Lower leg skin (tissue), 4 donors: Measurements from ENCODE around the gene NTHL1. TPM values are rescaled to one million over a fixed set of nuclear protein-coding genes. Genes with fewer than 3 reads are reported as not detected.

Source experiments
- DNase-seq, 2 donors: peaks; one replicate each; pipeline ENCODE4 v3.0.0-alpha.2; 2019; ENCODE audit warnings: low spot score in 2 of 2
- H3K4me3 ChIP-seq: fragments of 200-600 bp; sonication (generic); 2 replicates; pipeline ENCODE4 v1.5.1; 2017; ENCODE audit warnings: mild to moderate bottlenecking, low read depth; ENCODE audit not compliant: poor library complexity, severe bottlenecking
- POLR2A ChIP-seq, 2 donors: fragments of 450-650 bp; IDR thresholded peaks; one replicate each; pipeline ENCODE4 v1.6.1; 2016 to 2017; ENCODE audit warnings: antibody characterized with exemption in 2 of 2, mild to moderate bottlenecking in 1 of 2, moderate library complexity in 1 of 2
- WGBS, 2 donors: methylation state at CpG; one replicate each; pipeline ENCODE4 v1.1.5; 2018; 5-methylcytosine and 5-hydroxymethylcytosine counted together
- intact Hi-C: fragments of 100-400 bp; cut with DNase I; formaldehyde crosslinking; loops from one replicate; pipeline ENCODE4 v1.15.0; 2023; ENCODE audit warnings: low total_unique reads
- total RNA-seq, 4 donors: library from RNA; depleted of rRNA; stranded (reverse); fragments of >200 nt; gene quantifications; one replicate each; pipeline ENCODE4 v1.1.0, GENCODE V29; 2016
- TF ChIP-seq, protein P1 (sequence below), 3 donors: fragments of 450-650 bp; IDR thresholded peaks; one replicate each; pipeline ENCODE4 v1.5.1; 2016; ENCODE audit warnings: antibody characterized with exemption in 3 of 3, mild to moderate bottlenecking in 3 of 3, moderate library complexity in 2 of 3

Gene NTHL1
- total RNA-seq, 4 donors from 2014 or later: 5.8 to 29.9 (median 21.5) TPM

DNA sequence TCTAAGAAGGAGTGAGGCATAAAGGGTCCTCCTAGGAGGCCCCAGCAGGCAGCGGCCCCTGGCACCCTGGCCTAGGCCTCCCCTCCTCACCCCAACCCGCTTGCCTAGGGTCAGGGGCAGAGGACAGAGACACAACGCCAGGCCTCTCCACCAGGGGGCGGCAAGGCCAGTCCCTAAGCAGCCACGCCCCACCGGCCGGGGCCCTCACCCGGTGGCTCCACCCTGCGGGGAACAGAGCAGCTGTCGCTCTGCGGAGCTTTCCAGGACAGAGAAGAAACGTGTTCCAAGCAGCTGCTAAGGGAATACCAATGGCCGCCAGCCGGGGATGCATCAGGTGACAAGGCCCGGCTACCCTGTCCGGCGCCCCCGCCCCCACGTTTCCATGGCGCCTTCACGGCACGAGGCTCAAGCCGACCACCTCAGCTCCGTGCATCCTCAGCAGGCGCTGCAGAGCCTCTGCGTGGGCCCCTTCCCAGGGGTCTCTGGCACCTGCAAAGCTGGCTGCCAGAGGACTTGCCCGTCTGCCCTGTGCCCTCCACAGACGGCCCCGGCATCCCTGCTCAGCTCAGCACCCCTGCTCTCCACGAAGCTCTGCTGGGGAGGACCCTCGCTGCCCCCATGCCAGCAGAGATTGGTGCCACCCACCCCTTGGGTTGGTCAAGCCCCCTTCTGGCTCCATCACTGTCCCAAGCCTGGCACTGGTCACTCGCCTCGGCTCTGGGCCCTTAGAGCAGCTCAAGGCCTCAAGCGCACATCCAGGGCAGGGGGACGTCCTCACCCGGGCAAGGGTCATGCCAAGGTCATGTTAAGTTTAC, 43.6 kb downstream of the NTHL1 start:
- peak; percentile 74 to 95 for DNase-seq
- no peak overlapping the region for H3K4me3 ChIP-seq
- 34% methylated on average over 33 of the region's 36 CpGs for WGBS, 2 donors
- TF ChIP-seq POLR2A (IDR thresholded peaks at IDR 0.05): no peak
- TF ChIP-seq, protein P1, sequence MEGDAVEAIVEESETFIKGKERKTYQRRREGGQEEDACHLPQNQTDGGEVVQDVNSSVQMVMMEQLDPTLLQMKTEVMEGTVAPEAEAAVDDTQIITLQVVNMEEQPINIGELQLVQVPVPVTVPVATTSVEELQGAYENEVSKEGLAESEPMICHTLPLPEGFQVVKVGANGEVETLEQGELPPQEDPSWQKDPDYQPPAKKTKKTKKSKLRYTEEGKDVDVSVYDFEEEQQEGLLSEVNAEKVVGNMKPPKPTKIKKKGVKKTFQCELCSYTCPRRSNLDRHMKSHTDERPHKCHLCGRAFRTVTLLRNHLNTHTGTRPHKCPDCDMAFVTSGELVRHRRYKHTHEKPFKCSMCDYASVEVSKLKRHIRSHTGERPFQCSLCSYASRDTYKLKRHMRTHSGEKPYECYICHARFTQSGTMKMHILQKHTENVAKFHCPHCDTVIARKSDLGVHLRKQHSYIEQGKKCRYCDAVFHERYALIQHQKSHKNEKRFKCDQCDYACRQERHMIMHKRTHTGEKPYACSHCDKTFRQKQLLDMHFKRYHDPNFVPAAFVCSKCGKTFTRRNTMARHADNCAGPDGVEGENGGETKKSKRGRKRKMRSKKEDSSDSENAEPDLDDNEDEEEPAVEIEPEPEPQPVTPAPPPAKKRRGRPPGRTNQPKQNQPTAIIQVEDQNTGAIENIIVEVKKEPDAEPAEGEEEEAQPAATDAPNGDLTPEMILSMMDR (IDR thresholded peaks at IDR 0.05): peak in 1 of 3 donors; percentile 57
- intact Hi-C loops: no loop called here

DNA sequence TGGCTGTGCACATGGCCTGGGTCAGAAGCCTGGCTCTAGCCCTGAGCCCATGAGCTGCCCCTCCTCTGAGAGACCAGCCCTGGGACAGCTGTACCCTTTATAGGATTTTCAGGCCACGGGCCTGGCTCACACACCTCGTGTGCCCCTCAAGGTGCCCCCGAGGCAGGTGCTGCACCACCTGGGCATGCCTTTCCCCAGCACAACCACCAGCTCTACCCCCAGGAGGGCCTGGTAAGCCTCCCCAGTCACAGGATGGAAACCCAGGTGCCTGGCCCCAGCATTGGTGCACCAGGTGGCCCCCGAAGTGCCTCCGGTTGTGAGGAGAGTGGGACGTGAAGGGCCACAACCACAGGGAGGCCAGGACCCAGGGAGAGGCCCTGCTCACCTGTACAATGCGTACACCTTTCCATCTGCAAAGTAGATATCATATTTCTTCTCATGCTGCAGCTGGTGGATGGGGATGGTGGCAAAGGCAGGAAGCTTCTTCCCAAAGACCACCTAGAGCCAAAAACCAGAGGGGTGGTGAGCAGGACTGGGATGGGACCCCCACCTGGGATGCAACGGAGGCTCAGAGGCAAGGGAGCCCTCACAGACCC, 44.3 kb downstream of the NTHL1 start:
- TF ChIP-seq POLR2A (IDR thresholded peaks at IDR 0.05): no peak
- TF ChIP-seq, protein P1 (IDR thresholded peaks at IDR 0.05): no peak
- 79 to 82% methylated on average over 6 to 8 of the region's 8 CpGs for whole genome bisulfite sequencing, 2 donors
- DNase-seq: no peak
- no peak overlapping the region for H3K4me3 ChIP-seq
- intact Hi-C loops: no loop called here

DNA sequence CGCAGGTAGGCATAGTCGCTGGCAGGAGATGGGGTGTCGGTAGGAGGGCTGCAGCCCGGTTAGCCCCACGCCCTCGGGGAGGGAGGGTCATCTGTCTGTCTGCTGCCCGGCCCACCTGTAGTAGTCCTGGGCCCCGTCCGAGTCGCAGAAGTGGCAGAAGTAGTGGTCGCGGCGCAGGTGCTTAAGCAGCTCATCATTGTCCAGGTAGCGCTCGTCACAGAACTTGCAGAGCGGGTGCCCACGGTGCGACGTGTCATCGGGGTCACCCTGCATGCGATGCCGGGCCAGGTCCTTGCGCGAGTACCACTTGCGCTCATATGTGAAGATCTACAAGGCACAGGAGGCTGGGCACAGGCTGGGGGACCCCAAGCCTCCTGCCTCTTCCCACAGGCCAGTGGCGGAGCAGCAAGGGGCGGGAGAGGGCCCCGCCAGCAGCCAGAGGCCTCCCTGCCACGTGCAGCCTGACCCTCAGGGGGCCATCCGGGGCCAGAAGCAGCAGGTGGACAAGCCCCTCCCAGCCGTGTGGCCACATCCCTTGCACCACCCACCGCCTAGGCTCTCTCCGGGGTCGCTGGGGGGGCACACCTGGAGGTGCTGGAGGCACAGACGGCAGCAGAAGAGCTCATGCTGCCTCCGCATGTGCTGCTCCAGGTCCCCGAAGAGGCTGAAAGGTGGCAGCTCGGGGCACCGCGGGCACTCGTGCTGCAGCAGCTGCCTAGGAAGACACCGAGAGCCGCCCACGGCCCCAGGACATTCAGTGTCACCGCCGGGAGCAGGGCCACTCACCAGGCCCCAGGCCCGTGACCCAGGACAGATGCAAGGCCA, 45.0 kb downstream of the NTHL1 start:
- DNase-seq: no peak
- no peak for TF ChIP-seq POLR2A (IDR thresholded peaks at IDR 0.05)
- TF ChIP-seq, protein P1 (IDR thresholded peaks at IDR 0.05): no peak
- intact Hi-C loops: no loop called here
- 89 to 91% methylated on average over 23 of the region's 47 CpGs for WGBS, 2 donors
- H3K4me3 ChIP-seq: no peak overlapping the region

DNA sequence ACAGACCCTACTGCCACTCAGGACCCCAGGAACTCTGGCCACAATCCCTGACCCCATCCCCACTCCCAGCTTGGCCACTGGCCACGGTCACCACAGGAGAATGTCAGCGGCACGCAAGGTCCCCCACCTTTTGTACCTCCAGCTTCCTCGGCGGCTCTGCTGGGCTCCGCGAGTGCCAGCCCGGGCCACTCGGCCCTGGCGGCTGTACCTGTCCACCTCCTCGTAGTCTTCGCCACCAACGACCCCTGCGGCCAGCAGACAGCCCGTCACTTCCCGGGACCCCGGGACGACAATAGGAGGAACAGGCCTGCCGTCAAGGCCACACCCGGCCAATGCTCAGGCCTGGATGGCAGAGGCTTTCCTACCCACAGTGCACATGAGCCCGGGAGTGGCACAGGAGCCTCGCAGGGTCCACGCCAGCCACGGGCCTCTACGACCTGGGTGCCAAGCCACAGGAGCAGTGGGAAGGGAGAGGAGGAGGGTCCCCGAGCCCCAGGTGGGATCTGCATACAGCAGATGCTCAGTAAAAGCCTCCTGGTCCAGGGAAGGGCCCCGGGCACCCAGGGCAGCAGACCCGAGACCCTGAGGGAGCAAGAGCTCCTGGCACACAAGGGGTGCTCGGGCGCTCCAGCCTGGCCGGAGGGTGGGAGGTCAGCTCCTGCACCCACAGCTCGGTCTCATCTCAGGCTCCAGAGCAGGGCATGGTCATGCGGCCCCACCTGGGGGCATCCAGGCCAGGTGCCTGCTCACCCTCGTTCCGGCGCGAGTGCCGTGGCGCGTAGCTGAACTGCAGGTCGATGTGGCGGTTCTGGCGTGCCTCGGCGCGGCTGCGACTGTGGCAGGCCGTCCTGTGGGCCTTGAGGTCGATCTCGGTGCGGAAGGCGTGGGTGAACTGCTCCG, 45.9 kb downstream of the NTHL1 start:
- intact Hi-C loops: no loop called here
- whole genome bisulfite sequencing, 2 donors: 96 to 97% methylated on average over 47 to 50 of the region's 53 CpGs
- H3K4me3 ChIP-seq: no peak overlapping the region
- no peak for DNase-seq
- TF ChIP-seq, protein P1 (IDR thresholded peaks at IDR 0.05): no peak
- no peak for TF ChIP-seq POLR2A (IDR thresholded peaks at IDR 0.05)

DNA sequence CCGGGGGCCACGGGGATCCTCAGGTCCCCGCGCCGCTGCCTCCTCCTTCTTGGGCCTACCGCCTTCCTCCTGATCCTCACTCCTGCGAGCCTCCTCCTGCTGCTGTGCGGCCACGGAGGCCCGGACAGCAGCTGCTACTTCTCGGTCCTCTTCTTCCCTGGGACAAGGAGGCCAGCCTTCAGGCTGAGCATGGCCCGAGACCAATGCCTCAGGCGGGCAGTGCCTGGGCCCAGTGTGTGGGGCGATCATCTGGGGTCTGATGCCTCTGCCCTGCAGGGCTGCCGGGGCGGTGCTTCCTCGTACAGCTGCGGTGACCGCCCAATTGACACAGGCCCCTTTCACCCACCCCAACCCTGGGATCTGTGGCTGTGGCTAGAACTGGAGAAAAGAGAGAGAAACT, 46.6 kb downstream of the NTHL1 start:
- intact Hi-C loops: no loop called here
- WGBS, 2 donors: 94 to 97% methylated on average over 19 of the region's 19 CpGs
- no peak overlapping the region for H3K4me3 ChIP-seq
- TF ChIP-seq, protein P1 (IDR thresholded peaks at IDR 0.05): no peak
- TF ChIP-seq POLR2A (IDR thresholded peaks at IDR 0.05): no peak
- DNase-seq: no peak
